GM20000 (cell line): ENCODE measurements around the gene EXOC2.

ENCODE experiments used
- DNase-seq: peaks from one replicate; pipeline ENCODE4 v3.0.0; 2012; ENCODE audit warnings: low spot score
- TF ChIP-seq, protein P1 (sequence below): IDR thresholded peaks from 2 replicates; pipeline ENCODE4 v1.5.1; 2012; ENCODE audit warnings: mild to moderate bottlenecking, control low read depth; ENCODE audit errors: extremely low read depth, missing control alignments

The EXOC2 gene

GRCh38 chr6:452301-453067 lies 240.5 kb downstream of the EXOC2 start:
- TF ChIP-seq, protein P1, sequence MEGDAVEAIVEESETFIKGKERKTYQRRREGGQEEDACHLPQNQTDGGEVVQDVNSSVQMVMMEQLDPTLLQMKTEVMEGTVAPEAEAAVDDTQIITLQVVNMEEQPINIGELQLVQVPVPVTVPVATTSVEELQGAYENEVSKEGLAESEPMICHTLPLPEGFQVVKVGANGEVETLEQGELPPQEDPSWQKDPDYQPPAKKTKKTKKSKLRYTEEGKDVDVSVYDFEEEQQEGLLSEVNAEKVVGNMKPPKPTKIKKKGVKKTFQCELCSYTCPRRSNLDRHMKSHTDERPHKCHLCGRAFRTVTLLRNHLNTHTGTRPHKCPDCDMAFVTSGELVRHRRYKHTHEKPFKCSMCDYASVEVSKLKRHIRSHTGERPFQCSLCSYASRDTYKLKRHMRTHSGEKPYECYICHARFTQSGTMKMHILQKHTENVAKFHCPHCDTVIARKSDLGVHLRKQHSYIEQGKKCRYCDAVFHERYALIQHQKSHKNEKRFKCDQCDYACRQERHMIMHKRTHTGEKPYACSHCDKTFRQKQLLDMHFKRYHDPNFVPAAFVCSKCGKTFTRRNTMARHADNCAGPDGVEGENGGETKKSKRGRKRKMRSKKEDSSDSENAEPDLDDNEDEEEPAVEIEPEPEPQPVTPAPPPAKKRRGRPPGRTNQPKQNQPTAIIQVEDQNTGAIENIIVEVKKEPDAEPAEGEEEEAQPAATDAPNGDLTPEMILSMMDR, result no peak
- DNase-seq, result no peak

DNA sequence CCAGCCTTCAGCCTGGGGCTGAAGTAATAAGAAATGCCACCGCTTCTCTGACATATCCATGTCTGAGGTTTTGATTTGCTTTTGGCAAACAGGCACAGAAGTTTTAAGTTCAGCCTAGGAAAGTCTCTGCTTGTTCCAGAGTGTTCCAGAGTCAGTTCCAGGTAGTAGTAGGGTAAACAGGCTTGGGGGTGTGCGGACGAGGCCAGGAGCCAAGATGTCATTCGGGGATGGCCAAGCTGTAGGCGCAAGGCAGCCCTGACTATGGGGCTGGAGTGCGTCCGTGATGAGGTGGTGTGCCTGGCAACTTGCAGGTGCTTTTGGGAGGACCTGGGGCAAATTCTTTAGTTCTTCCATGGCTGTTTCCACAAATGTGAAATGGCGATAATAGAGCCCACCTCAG lies 241.1 kb downstream of the EXOC2 start:
- no peak for DNase-seq
- TF ChIP-seq, protein P1, result no peak

DNA sequence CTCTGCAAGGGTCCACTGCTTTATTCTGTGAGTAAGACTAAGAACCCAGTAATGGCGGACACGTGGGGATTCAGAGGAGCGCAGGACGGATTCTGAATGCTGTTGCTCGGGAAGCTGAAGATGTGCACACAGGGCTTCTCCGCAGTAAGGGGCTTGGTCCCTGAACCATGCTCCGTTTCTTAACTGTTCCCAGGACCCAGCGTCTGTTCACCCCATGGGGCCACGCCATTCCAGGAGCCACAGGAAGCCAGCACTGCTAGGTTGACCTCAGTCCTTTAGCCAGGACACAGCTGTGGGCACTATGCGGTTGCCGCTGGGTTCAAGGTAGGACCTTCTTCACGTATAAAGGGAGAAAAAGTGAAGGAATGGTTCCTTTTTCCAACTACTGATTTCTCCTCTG lies 241.6 kb downstream of the EXOC2 start:
- TF ChIP-seq, protein P1, result no peak

GRCh38 chr6:449486-450419 lies 243.2 kb downstream of the EXOC2 start:
- DNase-seq, result no peak
- TF ChIP-seq, protein P1, result no peak

More for the DNA sequence above, 241.6 kb downstream of the EXOC2 start:
- DNase-seq, result no peak

DNA sequence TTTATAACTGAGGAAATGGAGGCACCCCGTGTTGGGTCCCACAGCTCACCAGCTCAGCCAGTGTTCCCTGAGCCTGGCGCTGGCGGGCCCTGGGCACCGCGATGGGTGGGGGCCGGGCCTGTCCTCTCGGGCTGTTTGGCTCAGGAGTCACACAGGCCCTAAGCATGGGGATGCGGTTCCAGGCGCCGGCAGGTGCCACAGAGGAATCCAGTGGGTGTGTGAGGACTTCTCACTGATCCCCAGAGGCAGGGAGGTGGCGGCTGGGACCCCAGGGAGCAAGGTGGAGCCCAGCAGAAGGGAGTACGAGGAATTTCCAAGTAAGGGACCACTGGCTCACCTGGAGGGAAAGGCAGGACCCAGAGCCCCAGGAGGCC lies 243.9 kb downstream of the EXOC2 start:
- TF ChIP-seq, protein P1, result no peak
- DNase-seq, result no peak

GRCh38 chr6:448296-449056 lies 244.5 kb downstream of the EXOC2 start:
- no peak for DNase-seq
- TF ChIP-seq, protein P1, result no peak
